Measurements from ENCODE around the gene LMO2.

GRCh38 chr11:33896911-33897310, 5.0 kb upstream of the LMO2 start:
- no peak for TF ChIP-seq CTCF (IDR thresholded peaks at IDR 0.05; ENCODE audit: insufficient read depth, low read length, poor library complexity, severe bottlenecking)
- no peak for TF ChIP-seq EZH2phosphoT487 (conservative IDR thresholded peaks at IDR 0.05; ENCODE audit: low read length)
